Measurements from ENCODE around the gene EMILIN2.

DNA sequence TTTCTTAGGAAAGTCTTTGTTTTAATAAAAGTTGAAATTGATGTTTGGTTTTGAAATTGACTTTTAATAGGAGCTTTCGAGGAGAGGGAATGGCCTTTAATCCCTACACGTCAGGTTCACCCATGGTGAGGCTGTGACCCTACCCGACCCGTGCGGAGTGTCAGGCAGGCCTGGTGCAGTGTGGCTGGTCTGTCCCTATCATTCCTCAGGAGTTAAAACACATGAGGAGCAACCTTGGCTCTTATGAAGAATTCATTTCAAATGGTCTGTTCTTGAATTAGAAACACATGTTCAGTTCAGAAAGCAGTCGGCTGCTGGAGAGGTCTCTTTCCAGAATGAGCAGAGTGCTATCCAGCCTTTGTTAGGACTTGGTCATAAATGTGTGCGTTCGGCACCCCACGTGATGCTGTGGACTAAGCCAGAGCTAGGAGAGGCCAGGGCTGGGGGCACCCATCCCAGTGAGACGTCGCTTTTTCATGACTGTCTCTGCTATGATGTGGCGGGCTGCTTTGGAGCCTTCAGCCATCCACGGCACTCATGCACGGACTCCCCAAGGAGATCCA lies 54.7 kb downstream of the EMILIN2 start:
- TF ChIP-seq, protein P1, sequence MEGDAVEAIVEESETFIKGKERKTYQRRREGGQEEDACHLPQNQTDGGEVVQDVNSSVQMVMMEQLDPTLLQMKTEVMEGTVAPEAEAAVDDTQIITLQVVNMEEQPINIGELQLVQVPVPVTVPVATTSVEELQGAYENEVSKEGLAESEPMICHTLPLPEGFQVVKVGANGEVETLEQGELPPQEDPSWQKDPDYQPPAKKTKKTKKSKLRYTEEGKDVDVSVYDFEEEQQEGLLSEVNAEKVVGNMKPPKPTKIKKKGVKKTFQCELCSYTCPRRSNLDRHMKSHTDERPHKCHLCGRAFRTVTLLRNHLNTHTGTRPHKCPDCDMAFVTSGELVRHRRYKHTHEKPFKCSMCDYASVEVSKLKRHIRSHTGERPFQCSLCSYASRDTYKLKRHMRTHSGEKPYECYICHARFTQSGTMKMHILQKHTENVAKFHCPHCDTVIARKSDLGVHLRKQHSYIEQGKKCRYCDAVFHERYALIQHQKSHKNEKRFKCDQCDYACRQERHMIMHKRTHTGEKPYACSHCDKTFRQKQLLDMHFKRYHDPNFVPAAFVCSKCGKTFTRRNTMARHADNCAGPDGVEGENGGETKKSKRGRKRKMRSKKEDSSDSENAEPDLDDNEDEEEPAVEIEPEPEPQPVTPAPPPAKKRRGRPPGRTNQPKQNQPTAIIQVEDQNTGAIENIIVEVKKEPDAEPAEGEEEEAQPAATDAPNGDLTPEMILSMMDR (IDR thresholded peaks at IDR 0.05; ENCODE audit: low read depth, low read length, poor library complexity, severe bottlenecking): no peak
- no peak for TF ChIP-seq EZH2phosphoT487 (IDR thresholded peaks at IDR 0.05; ENCODE audit: borderline replicate concordance, low read length)
